ENCODE data around the gene ADAM12. TPM values are rescaled to one million over a fixed set of nuclear protein-coding genes. Genes with fewer than 3 reads are reported as not detected.
A peak's percentile ranks its signal among the peaks of the same experiment; 100 is the strongest.
"Not testable (repeated sequence)": the region's sequence is repeated elsewhere in the genome, so short reads cannot be mapped to it uniquely, and the experiment has no call there.

ADAM12 gene
- total and polyA plus RNA-seq, 2 donors (not counting 1 experiment from before 2014, with no cell fraction given), result 21.0 to 56.9 TPM

DNA sequence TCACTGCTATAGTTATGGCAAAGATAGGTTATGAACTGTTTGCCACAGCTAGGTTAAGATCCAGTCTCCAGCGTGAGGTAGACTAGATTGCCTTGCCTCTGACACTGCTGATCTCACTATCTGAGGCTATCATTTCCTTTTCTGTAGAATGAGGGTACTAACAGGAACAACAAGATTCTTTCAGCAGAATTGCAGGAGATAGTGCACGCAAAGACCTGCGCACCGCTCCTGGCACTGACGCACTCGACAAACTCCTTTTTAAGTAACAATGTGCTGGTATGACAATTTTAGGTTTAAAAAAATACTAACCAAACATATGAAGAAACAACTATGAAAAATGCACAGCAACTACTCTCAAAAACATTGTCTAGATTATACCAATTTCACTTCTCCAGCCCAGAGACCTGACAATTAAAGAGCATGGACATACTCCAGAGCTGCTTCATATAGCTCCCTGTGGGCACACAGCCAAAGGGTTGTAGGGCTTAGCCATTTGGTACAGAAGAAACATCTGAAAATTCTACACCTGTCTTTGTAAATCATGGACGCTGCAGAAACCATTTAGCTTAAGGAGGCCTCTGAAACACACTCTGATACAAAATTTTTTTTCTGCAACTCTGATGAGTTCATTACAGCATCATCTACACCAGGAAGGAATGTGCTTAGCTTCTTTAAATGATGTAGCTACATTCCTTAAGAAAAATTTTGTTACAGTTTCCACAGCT is 7.8 kb downstream of the ADAM12 start:
- Histone ChIP-seq H3K79me2 (ENCODE audit: control insufficient read depth, insufficient read depth, low read length) (peaks cover 17% of the 10 kb centered on the region), H3K27me3 (ENCODE audit: control insufficient read depth, insufficient read depth, low read length) (no peaks in the 10 kb centered on the region), H2AFZ (ENCODE audit: low read length) (no peak overlapping the region), H3K9ac (ENCODE audit: insufficient read depth, low read length) (no peak overlapping the region), H3K9me3 (ENCODE audit: control insufficient read depth, insufficient read depth, low read depth, low read length) (no peaks in the 10 kb centered on the region), H4K20me1 (ENCODE audit: control insufficient read depth, extremely low read depth, insufficient read depth, low read length) (no peaks in the 10 kb centered on the region), H3K36me3 (ENCODE audit: control insufficient read depth, insufficient read depth, low read length) (no peaks in the 10 kb centered on the region), H3K4me1 (ENCODE audit: control insufficient read depth, extremely low read depth, insufficient read depth, low read length) (peaks cover 4% of the 10 kb centered on the region), H3K4me3 (replicated peaks in 1 of 4; ENCODE audit: control extremely low read depth in 1 of 4, insufficient read depth in 1 of 4, low read depth in 3 of 4, low read length in 4 of 4) (no peak overlapping the region), H3K27ac (ENCODE audit: insufficient read depth, low read length) (no peak overlapping the region), H3K4me2 (ENCODE audit: extremely low read depth, insufficient read depth, low read length) (no peak overlapping the region)
- peak in 1 of 2 donors; percentile 64 for DNase-seq (ENCODE audit: low read depth in 2 of 2)
- TF ChIP-seq EZH2 (IDR thresholded peaks at IDR 0.05; ENCODE audit: low read length, missing control alignments), result no peak
- TF ChIP-seq CTCF (conservative IDR thresholded peaks at IDR 0.05 in 1 of 2, IDR thresholded peaks at IDR 0.05 in 1 of 2; ENCODE audit: low read depth in 1 of 2, low read length in 2 of 2), result no peak

GRCh38 chr10:126379166-126379565 is 9.1 kb downstream of the ADAM12 start:
- not testable (repeated sequence) for H3K27ac ChIP-seq (ENCODE audit: insufficient read depth, low read length); H3K4me1 ChIP-seq (ENCODE audit: control insufficient read depth, extremely low read depth, insufficient read depth, low read length); H4K20me1 ChIP-seq (ENCODE audit: control insufficient read depth, extremely low read depth, insufficient read depth, low read length); H3K9me3 ChIP-seq (ENCODE audit: control insufficient read depth, insufficient read depth, low read depth, low read length); H2AFZ ChIP-seq (ENCODE audit: low read length); H3K27me3 ChIP-seq (ENCODE audit: control insufficient read depth, insufficient read depth, low read length); H3K4me3 ChIP-seq (replicated peaks in 1 of 4; ENCODE audit: control extremely low read depth in 1 of 4, insufficient read depth in 1 of 4, low read depth in 3 of 4, low read length in 4 of 4); H3K36me3 ChIP-seq (ENCODE audit: control insufficient read depth, insufficient read depth, low read length); H3K4me2 ChIP-seq (ENCODE audit: extremely low read depth, insufficient read depth, low read length); DNase-seq (ENCODE audit: low read depth in 2 of 2); H3K9ac ChIP-seq (ENCODE audit: insufficient read depth, low read length)
- peaks cover 15% of the 10 kb centered on the region for H3K79me2 ChIP-seq (ENCODE audit: control insufficient read depth, insufficient read depth, low read length)

DNA sequence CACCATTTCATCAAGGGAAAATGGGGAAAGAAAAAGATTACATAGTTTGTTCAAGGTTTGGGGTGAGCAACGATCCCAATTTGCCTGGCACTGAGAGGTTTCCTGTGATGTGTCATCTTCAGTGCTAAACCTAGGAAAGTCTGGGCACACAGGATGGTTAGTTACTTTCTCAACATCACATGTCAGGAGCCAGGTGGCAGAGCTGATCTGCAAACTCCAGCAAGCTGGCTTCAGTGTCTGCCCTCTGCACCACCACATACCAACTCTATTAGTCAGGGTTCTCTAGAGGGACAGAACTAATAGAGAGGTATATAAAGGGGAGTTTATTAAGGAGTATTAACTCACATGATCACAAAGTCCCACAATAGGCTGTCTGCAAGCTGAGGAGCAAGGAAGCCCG is 11.3 kb downstream of the ADAM12 start:
- Histone ChIP-seq H3K27ac (ENCODE audit: insufficient read depth, low read length) (no peak overlapping the region), H3K4me1 (ENCODE audit: control insufficient read depth, extremely low read depth, insufficient read depth, low read length) (peaks cover 4% of the 10 kb centered on the region), H3K27me3 (ENCODE audit: control insufficient read depth, insufficient read depth, low read length) (no peaks in the 10 kb centered on the region), H3K79me2 (ENCODE audit: control insufficient read depth, insufficient read depth, low read length) (peaks cover 8% of the 10 kb centered on the region), H3K4me3 (replicated peaks in 1 of 4; ENCODE audit: control extremely low read depth in 1 of 4, insufficient read depth in 1 of 4, low read depth in 3 of 4, low read length in 4 of 4) (no peak overlapping the region), H4K20me1 (ENCODE audit: control insufficient read depth, extremely low read depth, insufficient read depth, low read length) (no peaks in the 10 kb centered on the region), H3K4me2 (ENCODE audit: extremely low read depth, insufficient read depth, low read length) (no peak overlapping the region), H3K9ac (ENCODE audit: insufficient read depth, low read length) (no peak overlapping the region), H3K9me3 (ENCODE audit: control insufficient read depth, insufficient read depth, low read depth, low read length) (no peaks in the 10 kb centered on the region), H3K36me3 (ENCODE audit: control insufficient read depth, insufficient read depth, low read length) (no peaks in the 10 kb centered on the region), H2AFZ (ENCODE audit: low read length) (no peak overlapping the region)
- peak; percentile 50 to 80 for DNase-seq (ENCODE audit: low read depth in 2 of 2)
- TF ChIP-seq CTCF (conservative IDR thresholded peaks at IDR 0.05 in 1 of 2, IDR thresholded peaks at IDR 0.05 in 1 of 2; ENCODE audit: low read depth in 1 of 2, low read length in 2 of 2), result no peak
- TF ChIP-seq EZH2 (IDR thresholded peaks at IDR 0.05; ENCODE audit: low read length, missing control alignments), result no peak

Data from fibroblast of lung (primary cell).